ENCODE results near the gene HEXIM2. TPM values are rescaled to one million over a fixed set of nuclear protein-coding genes. Genes with fewer than 3 reads are reported as not detected.

Gene HEXIM2
- total RNA-seq, 1 experiment from 2014 or later: 19.9 TPM

DNA sequence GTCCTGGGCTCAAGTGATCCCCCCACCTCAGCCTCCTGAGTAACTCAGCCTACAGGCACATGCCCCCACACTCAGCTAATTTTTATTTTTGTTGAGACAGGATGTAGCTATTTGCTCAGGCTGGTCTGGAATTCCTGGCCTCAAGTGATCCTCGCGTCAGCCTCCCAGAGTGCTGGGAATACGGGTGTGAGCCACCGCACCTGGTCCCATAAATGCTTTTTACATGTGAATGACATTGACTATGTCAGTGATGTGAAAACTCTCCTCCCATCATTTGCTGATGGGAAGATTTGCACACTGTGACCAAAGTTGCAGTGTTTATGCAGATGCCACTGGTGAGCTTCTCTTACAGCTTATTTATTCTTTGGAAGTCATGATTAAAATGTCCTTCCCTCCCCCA is 44.3 kb upstream of the HEXIM2 start:
- Histone ChIP-seq H4K20me1 (ENCODE audit: low read length) (no peaks in the 10 kb centered on the region), H3K27me3 (ENCODE audit: low read length) (no peaks in the 10 kb centered on the region), H3K9me2 (replicated peaks; ENCODE audit: low read length) (no peaks in the 10 kb centered on the region), H2AFZ (ENCODE audit: low read length) (no peak overlapping the region), H3K4me2 (ENCODE audit: low read length) (no peak overlapping the region), H3K4me1 (ENCODE audit: insufficient read depth, low read length) (peaks cover 4% of the 10 kb centered on the region), H3K9ac (ENCODE audit: low read length) (no peak overlapping the region), H3K36me3 (ENCODE audit: low read depth, low read length) (no peaks in the 10 kb centered on the region), H3K9me3 (ENCODE audit: low read length) (no peaks in the 10 kb centered on the region), H3K4me3 (ENCODE audit: low read length) (no peak overlapping the region), H3K27ac (ENCODE audit: low read length) (no peak overlapping the region), H3F3A (ENCODE audit: low read length, unreplicated experiment) (no peaks in the 10 kb centered on the region), H3K79me2 (ENCODE audit: low read length) (peaks cover 7% of the 10 kb centered on the region; the same call in 1 of the 2 replicates)
- intact Hi-C loops (cut with micrococcal nuclease): no loop called here
- no TSS peak for BruUV-seq (replicated peaks)
- POLR2A ChIA-PET (ENCODE audit: unreplicated experiment): no interaction called here
- no peak for DNase-seq
- no peak; the same call in 1 of the 2 replicates for ATAC-seq
- CTCF ChIA-PET: no interaction called here
- TF ChIP-seq, protein P1, sequence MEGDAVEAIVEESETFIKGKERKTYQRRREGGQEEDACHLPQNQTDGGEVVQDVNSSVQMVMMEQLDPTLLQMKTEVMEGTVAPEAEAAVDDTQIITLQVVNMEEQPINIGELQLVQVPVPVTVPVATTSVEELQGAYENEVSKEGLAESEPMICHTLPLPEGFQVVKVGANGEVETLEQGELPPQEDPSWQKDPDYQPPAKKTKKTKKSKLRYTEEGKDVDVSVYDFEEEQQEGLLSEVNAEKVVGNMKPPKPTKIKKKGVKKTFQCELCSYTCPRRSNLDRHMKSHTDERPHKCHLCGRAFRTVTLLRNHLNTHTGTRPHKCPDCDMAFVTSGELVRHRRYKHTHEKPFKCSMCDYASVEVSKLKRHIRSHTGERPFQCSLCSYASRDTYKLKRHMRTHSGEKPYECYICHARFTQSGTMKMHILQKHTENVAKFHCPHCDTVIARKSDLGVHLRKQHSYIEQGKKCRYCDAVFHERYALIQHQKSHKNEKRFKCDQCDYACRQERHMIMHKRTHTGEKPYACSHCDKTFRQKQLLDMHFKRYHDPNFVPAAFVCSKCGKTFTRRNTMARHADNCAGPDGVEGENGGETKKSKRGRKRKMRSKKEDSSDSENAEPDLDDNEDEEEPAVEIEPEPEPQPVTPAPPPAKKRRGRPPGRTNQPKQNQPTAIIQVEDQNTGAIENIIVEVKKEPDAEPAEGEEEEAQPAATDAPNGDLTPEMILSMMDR (conservative IDR thresholded peaks at IDR 0.05; ENCODE audit: low read depth, low read length): no peak
- TF ChIP-seq EZH2phosphoT487 (IDR thresholded peaks at IDR 0.05; ENCODE audit: borderline replicate concordance, low read length) (no peak), EZH2 (IDR thresholded peaks at IDR 0.05; ENCODE audit: low read length, unreplicated experiment) (no peak)

DNA sequence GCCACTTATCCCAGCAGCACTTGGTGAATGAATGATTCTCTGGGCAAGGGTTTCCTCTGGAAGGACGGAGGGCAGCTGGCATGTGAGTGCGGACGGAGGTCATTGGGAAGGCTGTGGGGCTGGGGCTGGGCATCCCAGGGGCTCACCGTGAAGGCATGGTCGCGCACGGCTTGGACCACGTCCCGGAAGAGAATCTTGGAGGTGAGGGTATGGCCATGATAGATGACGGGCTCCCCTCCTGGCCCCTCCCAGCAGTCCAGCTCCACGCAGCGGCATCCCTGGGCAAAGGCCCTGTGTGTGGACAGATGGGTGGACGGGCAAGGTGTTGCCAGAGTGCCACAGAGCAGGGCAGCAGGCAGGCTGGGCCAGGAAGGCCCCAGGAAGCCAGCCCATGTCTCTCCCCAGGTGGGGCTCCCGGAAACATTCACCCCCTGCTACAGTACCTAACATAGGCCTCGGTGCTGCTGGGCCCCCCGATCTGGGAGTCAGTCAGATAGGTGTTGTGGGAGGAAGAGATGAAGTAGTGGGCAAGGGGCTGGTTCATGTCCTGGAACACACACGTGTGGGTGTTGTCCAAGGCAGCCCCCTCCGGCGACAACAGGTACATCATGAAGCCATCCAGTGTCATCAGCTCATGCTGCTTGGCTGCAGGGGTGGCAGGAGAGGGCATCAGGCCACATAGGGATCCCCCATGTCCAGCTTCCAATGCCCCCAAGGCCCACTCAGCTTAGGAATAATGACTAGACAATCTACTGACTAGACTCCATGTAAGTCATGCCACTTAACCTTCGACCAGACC is 43.6 kb upstream of the HEXIM2 start:
- DNase-seq (no peak), ATAC-seq (no peak)
- POLR2A ChIA-PET (ENCODE audit: unreplicated experiment): no interaction called here
- Histone ChIP-seq H3K4me1 (ENCODE audit: insufficient read depth, low read length) (peaks cover 11% of the 10 kb centered on the region), H2AFZ (ENCODE audit: low read length) (no peak overlapping the region), H3K27ac (ENCODE audit: low read length) (no peak overlapping the region), H3K9me2 (replicated peaks; ENCODE audit: low read length) (no peaks in the 10 kb centered on the region), H3K4me2 (ENCODE audit: low read length) (no peak overlapping the region), H3K27me3 (ENCODE audit: low read length) (no peaks in the 10 kb centered on the region), H3K4me3 (ENCODE audit: low read length) (no peak overlapping the region), H3K36me3 (ENCODE audit: low read depth, low read length) (no peaks in the 10 kb centered on the region), H3F3A (ENCODE audit: low read length, unreplicated experiment) (no peaks in the 10 kb centered on the region), H4K20me1 (ENCODE audit: low read length) (no peaks in the 10 kb centered on the region), H3K79me2 (ENCODE audit: low read length) (peaks cover 14% of the 10 kb centered on the region; the same call in 1 of the 2 replicates), H3K9ac (ENCODE audit: low read length) (no peak overlapping the region), H3K9me3 (ENCODE audit: low read length) (no peaks in the 10 kb centered on the region)
- intact Hi-C loops (cut with micrococcal nuclease): no loop called here
- no TSS peak for BruUV-seq (replicated peaks)
- no peak for TF ChIP-seq EZH2phosphoT487 (IDR thresholded peaks at IDR 0.05; ENCODE audit: borderline replicate concordance, low read length)
- TF ChIP-seq EZH2 (IDR thresholded peaks at IDR 0.05; ENCODE audit: low read length, unreplicated experiment): no peak
- TF ChIP-seq, protein P1 (conservative IDR thresholded peaks at IDR 0.05; ENCODE audit: low read depth, low read length): no peak
- CTCF ChIA-PET: interaction anchor here (1.2 kb wide), 1 partner anchor 18 kb away, joined by 6 read pairs; the partner anchor contains the start of gene ACBD4

DNA sequence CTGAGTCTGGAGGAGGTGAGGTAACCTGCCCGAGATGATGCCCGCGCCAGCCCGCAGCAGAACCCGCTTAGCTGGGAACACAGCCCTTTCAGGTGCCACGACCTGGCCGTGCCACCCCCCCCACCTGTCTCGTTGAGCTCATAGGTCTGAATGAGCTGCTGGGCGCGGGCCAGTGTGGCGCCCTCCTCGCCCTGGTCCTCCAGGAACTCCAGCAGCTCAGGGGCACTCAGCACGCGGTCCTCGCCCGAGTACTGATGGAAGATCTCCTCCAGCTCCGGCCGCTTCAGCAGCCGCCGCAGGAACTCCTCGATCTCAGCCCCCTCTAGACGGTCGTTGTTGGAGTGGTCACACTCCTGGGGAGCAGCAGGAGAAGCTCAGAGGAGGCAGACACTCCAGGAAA is 43.0 kb upstream of the HEXIM2 start:
- no peak for TF ChIP-seq EZH2 (IDR thresholded peaks at IDR 0.05; ENCODE audit: low read length, unreplicated experiment)
- TF ChIP-seq, protein P1 (conservative IDR thresholded peaks at IDR 0.05; ENCODE audit: low read depth, low read length): no peak
- TF ChIP-seq EZH2phosphoT487 (IDR thresholded peaks at IDR 0.05; ENCODE audit: borderline replicate concordance, low read length): no peak
- no peaks in the 10 kb centered on the region for H3F3A ChIP-seq (ENCODE audit: low read length, unreplicated experiment)
- DNase-seq (no peak), ATAC-seq (no peak)
- intact Hi-C loops (cut with micrococcal nuclease): no loop called here
- no peaks in the 10 kb centered on the region for H3K9me2 ChIP-seq (replicated peaks; ENCODE audit: low read length)
- H3K4me2 ChIP-seq (ENCODE audit: low read length): no peak overlapping the region
- ChIA-PET POLR2A (ENCODE audit: unreplicated experiment) (no interaction called here), CTCF (interaction anchor here (1.2 kb wide), 1 partner anchor 17 kb away, joined by 6 read pairs; the partner anchor contains the start of gene ACBD4)
- no peak overlapping the region for H3K9ac ChIP-seq (ENCODE audit: low read length)
- peaks cover 20% of the 10 kb centered on the region for H3K79me2 ChIP-seq (ENCODE audit: low read length)
- H3K4me1 ChIP-seq (ENCODE audit: insufficient read depth, low read length): peaks cover 18% of the 10 kb centered on the region
- H3K4me3 ChIP-seq (ENCODE audit: low read length): no peak overlapping the region
- H3K36me3 ChIP-seq (ENCODE audit: low read depth, low read length): no peaks in the 10 kb centered on the region
- H2AFZ ChIP-seq (ENCODE audit: low read length): no peak overlapping the region
- BruUV-seq (replicated peaks): no TSS peak
- no peaks in the 10 kb centered on the region for H4K20me1 ChIP-seq (ENCODE audit: low read length)
- H3K9me3 ChIP-seq (ENCODE audit: low read length): no peaks in the 10 kb centered on the region
- H3K27me3 ChIP-seq (ENCODE audit: low read length): no peaks in the 10 kb centered on the region
- no peak overlapping the region for H3K27ac ChIP-seq (ENCODE audit: low read length)

Data from PC-3 (cell line).